ENCODE data around the gene MRPL24. TPM values are rescaled to one million over a fixed set of nuclear protein-coding genes. Genes with fewer than 3 reads are reported as not detected.

MRPL24 gene
- total and polyA plus RNA-seq, 2 of the 13 experiments (the other 11 are each of a cell fraction or from before 2014, with no cell fraction given) = 38.1 to 42.9 TPM

DNA sequence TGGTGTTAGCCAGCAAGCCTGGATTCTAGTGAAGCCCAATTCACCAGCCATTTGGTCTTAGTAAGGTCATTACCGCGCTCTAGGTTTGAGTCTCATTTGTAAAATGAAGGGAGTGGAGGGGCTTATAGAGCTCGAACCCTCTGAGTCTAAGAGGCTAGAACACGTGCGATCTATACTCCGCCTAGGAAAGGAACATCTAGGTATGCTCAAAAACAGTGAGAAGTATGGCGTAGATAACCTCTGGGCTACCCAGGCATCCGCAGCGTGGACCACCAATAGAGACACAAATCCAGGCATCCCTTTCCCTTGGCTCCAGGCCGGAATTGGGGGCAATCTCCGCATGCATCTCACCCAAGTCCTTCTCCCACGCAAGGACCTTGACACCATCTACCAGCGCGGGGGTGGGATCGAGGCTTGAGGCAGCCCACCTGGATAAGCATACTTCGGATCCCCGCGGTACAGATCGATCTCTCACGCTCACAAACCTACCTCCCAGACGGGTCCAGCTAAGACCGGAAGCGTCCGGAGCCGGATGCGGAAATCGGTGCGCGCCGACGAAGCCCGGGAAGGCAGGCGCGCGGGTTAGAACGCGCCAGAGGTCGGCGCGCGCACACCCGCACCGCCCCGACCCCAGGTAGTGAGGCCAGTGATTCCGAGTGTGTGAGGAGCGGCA lies 12.8 kb downstream of the MRPL24 start, which contains the start of gene METTL25B (continued):
- TF ChIP-seq MAZ (IDR thresholded peaks at IDR 0.05; ENCODE audit: borderline replicate concordance, low read depth, low read length) (no peak), MAZ (CRISPR knock-in tag; IDR thresholded peaks at IDR 0.05; ENCODE audit: low read depth) (no peak; the same call in 1 of the 2 replicates), IRX3 (CRISPR knock-in tag; IDR thresholded peaks at IDR 0.05; ENCODE audit: borderline replicate concordance, low read depth) (no peak), SMAD3 (CRISPR knock-in tag; IDR thresholded peaks at IDR 0.05) (no peak), ZNF570 (CRISPR knock-in tag; IDR thresholded peaks at IDR 0.05; ENCODE audit: borderline replicate concordance) (no peak), JUND (CRISPR knock-in tag; IDR thresholded peaks at IDR 0.05) (no peak), ZNF563 (CRISPR knock-in tag; IDR thresholded peaks at IDR 0.05) (no peak), ZNF768 (CRISPR knock-in tag; IDR thresholded peaks at IDR 0.05) (no peak), SIX4 (CRISPR knock-in tag; IDR thresholded peaks at IDR 0.05) (no peak), DMAP1 (CRISPR knock-in tag; IDR thresholded peaks at IDR 0.05) (0 out of 2 replicates have a peak, but pooled peaks have one; percentile 39), ZFP41 (CRISPR knock-in tag; IDR thresholded peaks at IDR 0.05; ENCODE audit: borderline replicate concordance) (no peak), RELA (CRISPR knock-in tag; IDR thresholded peaks at IDR 0.05) (no peak), GFI1 (CRISPR knock-in tag; IDR thresholded peaks at IDR 0.05; ENCODE audit: borderline replicate concordance) (no peak), ZNF766 (CRISPR knock-in tag; IDR thresholded peaks at IDR 0.05; ENCODE audit: borderline replicate concordance) (no peak), TBX2 (CRISPR knock-in tag; IDR thresholded peaks at IDR 0.05; ENCODE audit: borderline replicate concordance) (peak; percentile 17; the same call in 1 of the 2 replicates), ZNF143 (CRISPR knock-in tag; IDR thresholded peaks at IDR 0.05) (peak; percentile 28), ZNF589 (CRISPR knock-in tag; conservative IDR thresholded peaks at IDR 0.05) (no peak), ZNF383 (CRISPR knock-in tag; IDR thresholded peaks at IDR 0.05; ENCODE audit: borderline replicate concordance) (no peak), ZIK1 (CRISPR knock-in tag; IDR thresholded peaks at IDR 0.05; ENCODE audit: borderline replicate concordance, low read depth) (no peak), ATF7 (IDR thresholded peaks at IDR 0.05) (no peak), ATF7 (CRISPR knock-in tag; IDR thresholded peaks at IDR 0.05) (no peak), GLI4 (CRISPR knock-in tag; IDR thresholded peaks at IDR 0.05; ENCODE audit: borderline replicate concordance) (no peak), ZNF572 (CRISPR knock-in tag; IDR thresholded peaks at IDR 0.05) (no peak)
- TF ChIP-seq, protein P1, sequence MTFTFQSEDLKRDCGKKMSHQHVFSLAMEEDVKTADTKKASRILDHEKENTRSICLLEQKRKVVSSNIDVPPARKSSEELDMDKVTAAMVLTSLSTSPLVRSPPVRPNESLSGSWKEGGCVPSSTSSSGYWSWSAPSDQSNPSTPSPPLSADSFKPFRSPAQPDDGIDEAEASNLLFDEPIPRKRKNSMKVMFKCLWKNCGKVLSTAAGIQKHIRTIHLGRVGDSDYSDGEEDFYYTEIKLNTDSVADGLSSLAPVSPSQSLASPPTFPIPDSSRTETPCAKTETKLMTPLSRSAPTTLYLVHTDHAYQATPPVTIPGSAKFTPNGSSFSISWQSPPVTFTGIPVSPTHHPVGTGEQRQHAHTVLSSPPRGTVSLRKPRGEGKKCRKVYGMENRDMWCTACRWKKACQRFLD (CRISPR knock-in tag; IDR thresholded peaks at IDR 0.05; ENCODE audit: borderline replicate concordance) = no peak
- TF ChIP-seq, protein P2, sequence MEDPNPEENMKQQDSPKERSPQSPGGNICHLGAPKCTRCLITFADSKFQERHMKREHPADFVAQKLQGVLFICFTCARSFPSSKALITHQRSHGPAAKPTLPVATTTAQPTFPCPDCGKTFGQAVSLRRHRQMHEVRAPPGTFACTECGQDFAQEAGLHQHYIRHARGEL (CRISPR knock-in tag; IDR thresholded peaks at IDR 0.05) = no peak
- TF ChIP-seq, protein P3, sequence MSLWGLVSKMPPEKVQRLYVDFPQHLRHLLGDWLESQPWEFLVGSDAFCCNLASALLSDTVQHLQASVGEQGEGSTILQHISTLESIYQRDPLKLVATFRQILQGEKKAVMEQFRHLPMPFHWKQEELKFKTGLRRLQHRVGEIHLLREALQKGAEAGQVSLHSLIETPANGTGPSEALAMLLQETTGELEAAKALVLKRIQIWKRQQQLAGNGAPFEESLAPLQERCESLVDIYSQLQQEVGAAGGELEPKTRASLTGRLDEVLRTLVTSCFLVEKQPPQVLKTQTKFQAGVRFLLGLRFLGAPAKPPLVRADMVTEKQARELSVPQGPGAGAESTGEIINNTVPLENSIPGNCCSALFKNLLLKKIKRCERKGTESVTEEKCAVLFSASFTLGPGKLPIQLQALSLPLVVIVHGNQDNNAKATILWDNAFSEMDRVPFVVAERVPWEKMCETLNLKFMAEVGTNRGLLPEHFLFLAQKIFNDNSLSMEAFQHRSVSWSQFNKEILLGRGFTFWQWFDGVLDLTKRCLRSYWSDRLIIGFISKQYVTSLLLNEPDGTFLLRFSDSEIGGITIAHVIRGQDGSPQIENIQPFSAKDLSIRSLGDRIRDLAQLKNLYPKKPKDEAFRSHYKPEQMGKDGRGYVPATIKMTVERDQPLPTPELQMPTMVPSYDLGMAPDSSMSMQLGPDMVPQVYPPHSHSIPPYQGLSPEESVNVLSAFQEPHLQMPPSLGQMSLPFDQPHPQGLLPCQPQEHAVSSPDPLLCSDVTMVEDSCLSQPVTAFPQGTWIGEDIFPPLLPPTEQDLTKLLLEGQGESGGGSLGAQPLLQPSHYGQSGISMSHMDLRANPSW (CRISPR knock-in tag; IDR thresholded peaks at IDR 0.05; ENCODE audit: borderline replicate concordance) = no peak
- TF ChIP-seq, protein P4, sequence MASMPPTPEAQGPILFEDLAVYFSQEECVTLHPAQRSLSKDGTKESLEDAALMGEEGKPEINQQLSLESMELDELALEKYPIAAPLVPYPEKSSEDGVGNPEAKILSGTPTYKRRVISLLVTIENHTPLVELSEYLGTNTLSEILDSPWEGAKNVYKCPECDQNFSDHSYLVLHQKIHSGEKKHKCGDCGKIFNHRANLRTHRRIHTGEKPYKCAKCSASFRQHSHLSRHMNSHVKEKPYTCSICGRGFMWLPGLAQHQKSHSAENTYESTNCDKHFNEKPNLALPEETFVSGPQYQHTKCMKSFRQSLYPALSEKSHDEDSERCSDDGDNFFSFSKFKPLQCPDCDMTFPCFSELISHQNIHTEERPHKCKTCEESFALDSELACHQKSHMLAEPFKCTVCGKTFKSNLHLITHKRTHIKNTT (CRISPR knock-in tag; IDR thresholded peaks at IDR 0.05) = no peak

Data from HepG2 (cell line).